Thyroid gland (tissue), 4 donors: Measurements from ENCODE around the gene MAGI2. TPM values are rescaled to one million over a fixed set of nuclear protein-coding genes. Genes with fewer than 3 reads are reported as not detected.

ENCODE experiments used
- DNase-seq, 2 donors: peaks; one replicate each; pipeline ENCODE4 v3.0.0-alpha.2; 2019
- H3K27ac ChIP-seq, 3 donors: fragments of 200-600 bp; sonication (generic); 1 replicate in 2 of 3; 2 replicates in 1 of 3; pipeline ENCODE4 v1.5.1; 2016 to 2019; ENCODE audit warnings: mild to moderate bottlenecking in 1 of 3, moderate library complexity in 1 of 3
- H3K27me3 ChIP-seq: fragments of 200-600 bp; sonication (generic); one replicate; pipeline ENCODE4 v1.5.1; 2019
- H3K36me3 ChIP-seq, 2 donors: fragments of 200-600 bp; sonication (generic); one replicate each; pipeline ENCODE4 v1.5.1; 2016 to 2019
- H3K4me1 ChIP-seq, 2 donors: fragments of 200-600 bp; sonication (generic); one replicate each; pipeline ENCODE4 v1.5.1; 2017 to 2019
- H3K4me3 ChIP-seq, 3 donors: fragments of 200-600 bp; sonication (generic); replicated peaks in 1 of 3; 1 replicate in 2 of 3; 2 replicates in 1 of 3; pipeline ENCODE4 v1.5.1; 2016; ENCODE audit warnings: mild to moderate bottlenecking in 1 of 3
- H3K9me3 ChIP-seq: fragments of 200-600 bp; sonication (generic); one replicate; pipeline ENCODE4 v1.5.1; 2017
- CTCF ChIP-seq, 6 experiments: fragments of 200-600 bp in 3 of 6; fragments of 450-650 bp in 3 of 6; sonication (generic) in 3 of 6; IDR thresholded peaks; one replicate each; pipeline ENCODE4 v1.5.1; 2016 to 2019; ENCODE audit warnings: antibody characterized with exemption in 6 of 6, mild to moderate bottlenecking in 2 of 6, inconsistent platforms in 1 of 6, moderate library complexity in 1 of 6
- POLR2A ChIP-seq, 2 donors: fragments of 450-650 bp; IDR thresholded peaks; one replicate each; pipeline ENCODE4 v1.6.1; 2017; ENCODE audit warnings: antibody characterized with exemption in 2 of 2, mild to moderate bottlenecking in 2 of 2, moderate library complexity in 1 of 2
- WGBS, 2 donors: methylation state at CpG; one replicate each; pipeline ENCODE4 v1.1.5; 2017; 5-methylcytosine and 5-hydroxymethylcytosine counted together
- intact Hi-C: fragments of 100-400 bp; cut with DNase I; formaldehyde crosslinking; loops from one replicate; pipeline ENCODE4 v1.15.1; 2023
- total RNA-seq, 4 donors: library from RNA; depleted of rRNA; stranded (reverse); fragments of >200 nt; gene quantifications; one replicate each; pipeline ENCODE4 v1.2.3, GENCODE V29; 2016

The MAGI2 gene
- total RNA-seq, 4 donors from 2014 or later, result 20.7 to 31.1 (median 26.0) TPM

DNA sequence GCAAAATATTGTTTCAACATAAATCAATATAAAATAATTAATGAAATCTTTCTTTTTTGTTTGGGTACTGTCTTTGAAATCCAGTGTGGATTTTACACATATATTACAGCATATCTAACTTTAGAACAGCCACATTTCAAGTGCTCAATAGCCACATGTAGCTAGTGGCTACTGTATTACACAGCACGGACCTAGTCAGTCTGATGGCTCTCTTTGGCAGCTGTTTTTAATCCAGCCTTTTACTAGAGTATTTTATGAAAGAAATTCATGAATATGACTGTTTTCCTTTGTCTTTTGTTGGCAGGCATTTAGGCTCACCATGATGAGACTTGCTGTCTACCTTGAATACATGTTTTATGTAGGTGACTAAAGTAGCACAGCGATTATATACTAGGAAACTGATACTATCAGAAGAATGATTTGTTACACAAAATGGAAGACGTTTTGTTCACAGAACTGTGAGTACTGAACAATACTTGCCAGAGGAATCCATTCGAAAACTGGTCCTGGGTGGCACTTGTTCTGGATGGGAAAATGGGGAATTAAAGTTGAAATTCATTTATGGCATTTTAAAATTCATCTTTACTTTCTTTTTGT lies 1268.2 kb downstream of the MAGI2 start:
- Histone ChIP-seq H3K27ac (no peak overlapping the region), H3K36me3 (no peaks in the 10 kb centered on the region), H3K27me3 (no peaks in the 10 kb centered on the region), H3K4me1 (no peaks in the 10 kb centered on the region), H3K9me3 (no peaks in the 10 kb centered on the region), H3K4me3 (no peak overlapping the region)
- intact Hi-C loops, result no loop called here
- TF ChIP-seq CTCF (IDR thresholded peaks at IDR 0.05) (no peak), POLR2A (IDR thresholded peaks at IDR 0.05) (no peak)
- no peak for DNase-seq
- WGBS, 2 donors, result 87 to 88% methylated on average over 4 of the region's 4 CpGs

DNA sequence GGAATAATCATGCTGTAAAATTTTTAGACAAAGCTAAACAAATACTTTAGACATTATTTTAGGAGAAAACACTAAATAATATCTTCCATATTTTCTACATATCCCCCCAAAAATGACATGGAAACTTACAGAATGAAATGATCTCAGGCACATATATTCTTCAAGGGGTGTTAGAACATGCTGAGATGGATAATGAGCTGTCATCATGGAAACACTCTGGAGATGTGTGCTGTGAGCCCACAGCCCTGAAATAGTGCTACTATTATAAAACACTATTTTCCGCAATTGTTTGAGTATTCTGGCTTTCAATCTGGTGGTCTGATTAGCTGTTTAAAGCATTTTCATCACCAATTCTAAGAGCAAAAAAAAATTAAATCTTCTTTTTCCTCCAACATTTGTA lies 1269.2 kb downstream of the MAGI2 start:
- H3K27me3 ChIP-seq, result no peaks in the 10 kb centered on the region
- 96 to 98% methylated on average over 1 of the region's 1 CpG for WGBS, 2 donors
- no peak overlapping the region for H3K27ac ChIP-seq
- intact Hi-C loops, result no loop called here
- no peaks in the 10 kb centered on the region for H3K9me3 ChIP-seq
- no peak for DNase-seq
- H3K36me3 ChIP-seq, result no peaks in the 10 kb centered on the region
- no peaks in the 10 kb centered on the region for H3K4me1 ChIP-seq
- TF ChIP-seq POLR2A (IDR thresholded peaks at IDR 0.05) (no peak), CTCF (IDR thresholded peaks at IDR 0.05) (no peak)
- no peak overlapping the region for H3K4me3 ChIP-seq

- Histone ChIP-seq H3K27me3 (no peaks in the 10 kb centered on the region), H3K36me3 (no peaks in the 10 kb centered on the region), H3K4me1 (no peaks in the 10 kb centered on the region), H3K27ac (no peak overlapping the region), H3K9me3 (no peaks in the 10 kb centered on the region), H3K4me3 (no peak overlapping the region)
- DNase-seq, result no peak
- intact Hi-C loops, result no loop called here
- no peak for TF ChIP-seq POLR2A (IDR thresholded peaks at IDR 0.05)
- TF ChIP-seq CTCF (IDR thresholded peaks at IDR 0.05), result no peak
- WGBS, 2 donors, result 93 to 96% methylated on average over 4 of the region's 4 CpGs
These were observed 1273.5 kb downstream of the MAGI2 start for GRCh38 chr7:78179827-78180477.

GRCh38 chr7:78179211-78179610 lies 1274.3 kb downstream of the MAGI2 start:
- DNase-seq, result no peak
- intact Hi-C loops, result no loop called here
- Histone ChIP-seq H3K4me3 (no peak overlapping the region), H3K27ac (no peak overlapping the region), H3K27me3 (no peaks in the 10 kb centered on the region), H3K36me3 (no peaks in the 10 kb centered on the region), H3K9me3 (no peaks in the 10 kb centered on the region), H3K4me1 (no peaks in the 10 kb centered on the region)
- TF ChIP-seq CTCF (IDR thresholded peaks at IDR 0.05), result no peak
- TF ChIP-seq POLR2A (IDR thresholded peaks at IDR 0.05), result no peak
- 72 to 76% methylated on average over 5 of the region's 5 CpGs for WGBS, 2 donors

DNA sequence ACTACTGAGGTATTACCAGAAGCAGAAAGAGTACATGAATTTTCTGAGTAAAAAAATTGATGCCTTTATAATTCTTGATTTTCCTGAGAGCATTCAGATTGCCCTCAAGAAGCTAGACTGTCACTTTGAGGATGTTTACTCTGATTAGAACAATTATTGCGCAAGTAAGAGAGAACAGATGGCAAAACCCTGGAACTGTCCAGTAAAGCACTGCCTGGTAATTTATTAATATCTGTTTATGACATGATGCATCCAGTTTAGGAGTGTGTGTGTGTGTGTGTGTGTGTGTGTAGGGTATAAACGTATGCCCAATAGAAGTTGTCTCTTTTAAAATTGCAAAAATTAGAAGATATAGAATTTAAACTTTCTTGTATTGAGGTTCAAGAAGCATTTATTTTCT lies 1275.1 kb downstream of the MAGI2 start:
- no peak overlapping the region for H3K27ac ChIP-seq
- WGBS, 2 donors, result 89% methylated on average over 2 of the region's 2 CpGs
- intact Hi-C loops, result no loop called here
- no peaks in the 10 kb centered on the region for H3K36me3 ChIP-seq
- TF ChIP-seq CTCF (IDR thresholded peaks at IDR 0.05) (no peak), POLR2A (IDR thresholded peaks at IDR 0.05) (no peak)
- H3K27me3 ChIP-seq, result no peaks in the 10 kb centered on the region
- H3K9me3 ChIP-seq, result no peaks in the 10 kb centered on the region
- no peaks in the 10 kb centered on the region for H3K4me1 ChIP-seq
- no peak overlapping the region for H3K4me3 ChIP-seq
- DNase-seq, result no peak
